PC-3 (cell line): Measurements from ENCODE around the gene NBPF12.
"Not testable (repeated sequence)": the region's sequence is repeated elsewhere in the genome, so short reads cannot be mapped to it uniquely, and the experiment has no call there.

ENCODE experiments used
- EZH2phosphoT487 ChIP-seq: fragments of 300-600 bp; sonication (generic); IDR thresholded peaks from 2 replicates; pipeline ENCODE4 v1.6.1; 2018; ENCODE audit warnings: mild to moderate bottlenecking, antibody characterized with exemption, low read length, borderline replicate concordance
- TF ChIP-seq, protein P1 (sequence below): fragments of 300-600 bp; sonication (generic); conservative IDR thresholded peaks from 2 replicates; pipeline ENCODE4 v1.5.1; 2017; ENCODE audit warnings: antibody characterized with exemption, low read depth, mild to moderate bottlenecking, low read length

DNA sequence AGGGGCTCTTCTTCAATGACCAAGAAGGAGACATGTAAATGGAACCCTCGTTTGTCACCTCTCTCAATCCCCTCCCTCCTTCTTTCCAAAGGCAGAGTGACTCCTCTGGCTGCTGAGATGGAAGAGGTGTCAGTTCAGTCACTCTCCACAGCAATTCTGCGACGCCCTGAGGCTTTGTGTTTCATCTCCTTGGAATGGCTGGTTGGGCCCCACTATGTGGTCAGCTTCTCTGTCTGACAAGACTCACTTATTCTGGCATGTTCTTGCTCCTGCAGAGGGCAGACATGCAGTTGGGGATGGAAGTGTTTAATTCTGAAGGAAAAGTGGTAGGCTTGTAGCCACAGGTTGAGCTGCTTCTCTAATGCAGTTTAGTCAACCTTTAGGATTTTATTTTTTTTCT is 25.1 kb upstream of the NBPF12 start:
- not testable (repeated sequence) for TF ChIP-seq EZH2phosphoT487
- TF ChIP-seq, protein P1, sequence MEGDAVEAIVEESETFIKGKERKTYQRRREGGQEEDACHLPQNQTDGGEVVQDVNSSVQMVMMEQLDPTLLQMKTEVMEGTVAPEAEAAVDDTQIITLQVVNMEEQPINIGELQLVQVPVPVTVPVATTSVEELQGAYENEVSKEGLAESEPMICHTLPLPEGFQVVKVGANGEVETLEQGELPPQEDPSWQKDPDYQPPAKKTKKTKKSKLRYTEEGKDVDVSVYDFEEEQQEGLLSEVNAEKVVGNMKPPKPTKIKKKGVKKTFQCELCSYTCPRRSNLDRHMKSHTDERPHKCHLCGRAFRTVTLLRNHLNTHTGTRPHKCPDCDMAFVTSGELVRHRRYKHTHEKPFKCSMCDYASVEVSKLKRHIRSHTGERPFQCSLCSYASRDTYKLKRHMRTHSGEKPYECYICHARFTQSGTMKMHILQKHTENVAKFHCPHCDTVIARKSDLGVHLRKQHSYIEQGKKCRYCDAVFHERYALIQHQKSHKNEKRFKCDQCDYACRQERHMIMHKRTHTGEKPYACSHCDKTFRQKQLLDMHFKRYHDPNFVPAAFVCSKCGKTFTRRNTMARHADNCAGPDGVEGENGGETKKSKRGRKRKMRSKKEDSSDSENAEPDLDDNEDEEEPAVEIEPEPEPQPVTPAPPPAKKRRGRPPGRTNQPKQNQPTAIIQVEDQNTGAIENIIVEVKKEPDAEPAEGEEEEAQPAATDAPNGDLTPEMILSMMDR, result not testable (repeated sequence)
